Muscle of leg (tissue), 11 donors: ENCODE measurements around the gene PLA2G7. TPM values are rescaled to one million over a fixed set of nuclear protein-coding genes. Genes with fewer than 3 reads are reported as not detected.

Experiments used
- DNase-seq: peaks from one replicate; pipeline ENCODE4 v3.0.0; 2013
- H3K27ac ChIP-seq: one replicate; pipeline ENCODE4 v1.5.1; 2013; ENCODE audit warnings: mild to moderate bottlenecking, low read length, control low read depth
- H3K27me3 ChIP-seq: one replicate; pipeline ENCODE4 v1.6.1; 2013; ENCODE audit warnings: low read length; ENCODE audit not compliant: control insufficient read depth, insufficient read depth
- H3K36me3 ChIP-seq: one replicate; pipeline ENCODE4 v1.6.1; 2013; ENCODE audit warnings: low read length; ENCODE audit not compliant: control insufficient read depth, insufficient read depth
- H3K4me1 ChIP-seq: one replicate; pipeline ENCODE4 v1.6.1; 2013; ENCODE audit warnings: low read length; ENCODE audit not compliant: control insufficient read depth, insufficient read depth
- H3K4me3 ChIP-seq: one replicate; pipeline ENCODE4 v1.5.1; 2013; ENCODE audit warnings: low read length, control low read depth
- H3K9me3 ChIP-seq: replicated peaks from 2 replicates; pipeline ENCODE4 v1.6.1; 2013; ENCODE audit warnings: low read depth, low read length; ENCODE audit not compliant: control insufficient read depth
- WGBS: methylation state at CpG from one replicate; pipeline ENCODE4 v1.1.5; 2013; ENCODE audit warnings: missing lambda C conversion rate; ENCODE audit not compliant: insufficient coverage; 5-methylcytosine and 5-hydroxymethylcytosine counted together
- polyA plus RNA-seq, 8 donors: library from polyadenylated mRNA; unstranded; fragments of 120-200 nt; gene quantifications; one replicate each; pipeline versions ENCODE4 v1.2.1 to v1.2.3, GENCODE V29; 2013; ENCODE audit warnings: inconsistent platforms in 1 of 8, low replicate concordance in 1 of 8; ENCODE audit not compliant: insufficient read length in 8 of 8, insufficient read depth in 1 of 8
- total RNA-seq: library from RNA; stranded (reverse); fragments of 120-200 nt; gene quantifications from one replicate; pipeline ENCODE4 v1.2.4, GENCODE V29; 2013

PLA2G7 gene
- total and polyA plus RNA-seq, 9 donors = 0.75 to 1.7 (median 1.2) TPM

GRCh38 chr6:46690141-46690755, 44.9 kb downstream of the PLA2G7 start:
- peak overlapping the region; percentile 56 for H3K27ac ChIP-seq
- peak; percentile 68 for DNase-seq
- peaks cover 3% of the 10 kb centered on the region for H3K4me1 ChIP-seq
- peaks cover 4% of the 10 kb centered on the region for H3K9me3 ChIP-seq
- no peaks in the 10 kb centered on the region for H3K36me3 ChIP-seq
- no peak overlapping the region for H3K4me3 ChIP-seq
- no peaks in the 10 kb centered on the region for H3K27me3 ChIP-seq
- 71% methylated on average over 1 of the region's 2 CpGs for WGBS

DNA sequence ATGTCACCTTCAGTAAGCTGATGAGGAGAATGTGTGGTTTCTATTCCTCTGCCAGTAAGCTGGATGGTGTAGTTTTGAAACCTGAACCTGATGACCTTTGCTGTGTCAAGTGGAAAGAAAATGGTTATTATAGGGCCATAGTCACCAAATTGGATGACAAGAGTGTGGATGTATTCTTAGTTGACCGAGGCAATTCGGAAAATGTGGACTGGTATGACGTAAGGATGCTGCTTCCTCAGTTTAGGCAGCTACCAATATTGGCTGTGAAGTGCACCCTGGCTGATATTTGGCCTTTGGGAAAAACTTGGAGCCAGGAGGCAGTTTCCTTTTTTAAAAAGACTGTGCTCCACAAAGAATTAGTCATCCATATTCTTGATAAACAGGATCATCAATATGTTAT, 45.5 kb downstream of the PLA2G7 start:
- Histone ChIP-seq H3K4me1 (peaks cover 3% of the 10 kb centered on the region), H3K9me3 (peaks cover 4% of the 10 kb centered on the region), H3K4me3 (no peak overlapping the region), H3K27ac (peak overlapping the region; percentile 56), H3K27me3 (no peaks in the 10 kb centered on the region), H3K36me3 (no peaks in the 10 kb centered on the region)
- peak; percentile 2 for DNase-seq
- 71% methylated on average over 3 of the region's 3 CpGs for WGBS

DNA sequence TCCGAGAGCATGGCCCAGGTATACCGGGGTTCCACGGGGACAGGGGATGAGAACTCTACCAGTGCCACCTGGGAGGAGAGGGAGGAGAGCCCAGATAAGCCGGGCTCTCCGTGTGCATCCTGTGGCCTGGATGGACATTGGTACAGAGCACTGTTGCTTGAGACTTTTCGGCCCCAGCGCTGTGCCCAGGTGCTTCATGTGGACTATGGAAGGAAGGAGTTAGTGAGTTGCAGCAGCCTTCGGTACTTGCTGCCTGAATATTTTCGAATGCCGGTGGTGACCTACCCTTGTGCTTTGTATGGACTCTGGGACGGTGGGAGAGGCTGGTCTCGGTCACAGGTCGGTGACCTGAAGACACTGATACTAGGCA, 46.2 kb downstream of the PLA2G7 start:
- no peaks in the 10 kb centered on the region for H3K27me3 ChIP-seq
- WGBS = 95% methylated on average over 13 of the region's 13 CpGs
- no peak overlapping the region for H3K27ac ChIP-seq
- DNase-seq = no peak
- H3K4me3 ChIP-seq = no peak overlapping the region
- H3K36me3 ChIP-seq = no peaks in the 10 kb centered on the region
- peaks cover 3% of the 10 kb centered on the region for H3K4me1 ChIP-seq
- peaks cover 4% of the 10 kb centered on the region for H3K9me3 ChIP-seq

DNA sequence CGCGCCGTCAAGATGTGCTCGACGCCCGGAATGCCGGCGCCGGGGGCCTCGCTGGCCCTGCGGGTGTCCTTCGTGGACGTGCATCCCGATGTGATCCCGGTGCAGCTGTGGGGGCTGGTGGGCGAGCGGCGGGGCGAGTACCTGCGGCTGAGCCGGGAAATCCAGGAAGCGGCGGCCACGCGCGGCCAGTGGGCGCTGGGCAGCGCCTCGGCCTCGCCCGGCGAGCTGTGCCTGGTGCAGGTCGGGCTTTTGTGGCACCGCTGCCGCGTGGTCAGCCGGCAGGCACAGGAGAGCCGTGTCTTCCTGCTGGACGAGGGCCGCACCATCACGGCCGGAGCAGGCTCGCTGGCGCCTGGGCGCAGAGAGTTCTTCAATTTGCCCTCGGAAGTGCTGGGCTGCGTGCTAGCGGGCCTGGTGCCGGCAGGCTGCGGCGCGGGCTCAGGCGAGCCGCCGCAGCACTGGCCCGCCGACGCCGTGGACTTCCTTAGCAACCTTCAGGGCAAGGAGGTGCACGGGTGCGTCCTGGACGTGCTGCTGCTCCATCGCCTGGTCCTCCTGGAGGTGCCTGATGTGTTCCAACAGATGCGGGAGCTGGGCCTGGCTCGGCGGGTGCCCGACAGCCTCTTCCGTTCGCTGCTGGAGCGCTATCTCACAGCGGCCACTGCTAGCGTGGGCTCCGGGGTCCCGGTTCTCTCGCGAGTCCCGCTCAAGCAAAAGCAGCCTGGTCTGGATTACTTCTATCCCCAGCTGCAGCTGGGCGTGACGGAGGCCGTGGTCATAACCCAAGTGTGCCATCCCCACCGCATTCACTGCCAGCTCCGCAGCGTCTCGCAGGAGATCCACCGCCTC, 46.8 kb downstream of the PLA2G7 start:
- peaks cover 3% of the 10 kb centered on the region for H3K4me1 ChIP-seq
- WGBS = 93% methylated on average over 85 of the region's 85 CpGs
- no peak overlapping the region for H3K4me3 ChIP-seq
- peaks cover 4% of the 10 kb centered on the region for H3K9me3 ChIP-seq
- DNase-seq = no peak
- H3K27ac ChIP-seq = no peak overlapping the region
- H3K27me3 ChIP-seq = no peaks in the 10 kb centered on the region
- no peaks in the 10 kb centered on the region for H3K36me3 ChIP-seq

DNA sequence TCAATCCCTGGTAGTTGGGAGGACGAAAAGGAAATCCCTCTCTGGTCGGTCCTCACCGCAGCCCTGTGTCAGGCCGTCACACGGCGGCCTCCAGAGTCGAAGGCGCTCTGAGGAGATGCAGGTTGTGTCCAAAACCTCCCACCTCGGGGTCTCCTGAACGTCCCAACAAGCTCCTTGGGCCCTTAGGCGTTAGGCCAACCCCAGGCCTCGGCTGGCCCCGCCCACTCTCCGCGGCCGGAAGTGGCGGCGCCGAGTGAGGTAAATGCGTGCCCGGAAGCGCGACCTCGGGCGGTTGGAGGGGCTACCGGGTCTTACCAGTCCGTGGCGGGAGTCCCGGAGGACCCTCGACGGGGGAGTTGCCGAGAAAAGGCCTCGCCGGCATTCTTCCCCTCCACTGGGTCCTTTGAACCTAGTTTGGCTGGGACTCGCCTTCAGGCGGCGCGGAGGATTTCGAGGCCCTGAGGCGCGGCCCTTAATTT, 47.5 kb downstream of the PLA2G7 start, which contains the start of gene TDRD6:
Gene TDRD6 (plus strand): TSS at position 267 of the 479 bp plus-strand sequence. CDS start 244 bp downstream, outside the sequence.
- H3K4me1 ChIP-seq = peaks cover 3% of the 10 kb centered on the region
- H3K27me3 ChIP-seq = no peaks in the 10 kb centered on the region
- peaks cover 4% of the 10 kb centered on the region for H3K9me3 ChIP-seq
- H3K4me3 ChIP-seq = no peak within 1 kb of the TSS
- no peaks in the 10 kb centered on the region for H3K36me3 ChIP-seq
- no peak within 1 kb of the TSS for H3K27ac ChIP-seq
- DNase-seq = no peak
- WGBS = 90% methylated on average over 34 of the region's 41 CpGs

DNA sequence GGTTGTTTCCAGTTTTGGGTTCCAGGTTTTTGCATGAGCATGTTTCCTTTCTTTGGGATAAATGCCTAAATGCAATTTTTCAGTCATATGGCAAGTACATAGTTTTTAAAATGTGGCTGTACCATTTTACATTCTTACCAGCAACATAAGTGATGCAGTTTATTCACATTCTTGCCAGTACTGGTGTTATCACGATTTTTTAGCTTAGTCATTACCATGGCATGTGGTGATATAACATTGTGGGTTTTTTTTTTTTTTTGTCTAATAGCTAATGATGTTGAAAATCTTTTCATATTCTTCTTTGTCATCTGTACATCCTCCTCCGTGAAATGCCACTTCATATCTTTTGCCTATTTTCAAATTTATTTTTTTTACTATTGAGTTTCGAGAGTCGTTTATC, 50.4 kb downstream of the PLA2G7 start:
- H3K4me3 ChIP-seq = no peak overlapping the region
- peaks cover 4% of the 10 kb centered on the region for H3K9me3 ChIP-seq
- peaks cover 2% of the 10 kb centered on the region for H3K4me1 ChIP-seq
- H3K36me3 ChIP-seq = no peaks in the 10 kb centered on the region
- WGBS = no CpG with 5 or more reads among the region's 4 CpGs
- no peak overlapping the region for H3K27ac ChIP-seq
- no peak for DNase-seq
- no peaks in the 10 kb centered on the region for H3K27me3 ChIP-seq

- 14% methylated on average over 1 of the region's 4 CpGs for WGBS
- no peaks in the 10 kb centered on the region for H3K27me3 ChIP-seq
- peaks cover 2% of the 10 kb centered on the region for H3K36me3 ChIP-seq
- no peak overlapping the region for H3K4me3 ChIP-seq
- no peaks in the 10 kb centered on the region for H3K9me3 ChIP-seq
- no peak for DNase-seq
- no peaks in the 10 kb centered on the region for H3K4me1 ChIP-seq
- H3K27ac ChIP-seq = no peak overlapping the region
These were observed 57.9 kb downstream of the PLA2G7 start for GRCh38 chr6:46677314-46677654.

GRCh38 chr6:46676604-46677313, 58.4 kb downstream of the PLA2G7 start:
- Histone ChIP-seq H3K4me1 (no peaks in the 10 kb centered on the region), H3K4me3 (no peak overlapping the region), H3K27ac (no peak overlapping the region), H3K27me3 (no peaks in the 10 kb centered on the region), H3K36me3 (peaks cover 2% of the 10 kb centered on the region), H3K9me3 (no peaks in the 10 kb centered on the region)
- no peak for DNase-seq
- WGBS = 92% methylated on average over 2 of the region's 6 CpGs

GRCh38 chr6:46674410-46674809, 60.8 kb downstream of the PLA2G7 start:
- Histone ChIP-seq H3K27ac (no peak overlapping the region), H3K9me3 (no peaks in the 10 kb centered on the region), H3K27me3 (no peaks in the 10 kb centered on the region), H3K36me3 (peaks cover 2% of the 10 kb centered on the region), H3K4me1 (no peaks in the 10 kb centered on the region), H3K4me3 (no peak overlapping the region)
- no peak for DNase-seq
- no CpG with 5 or more reads among the region's 1 CpG for WGBS

- Histone ChIP-seq H3K4me3 (no peak overlapping the region), H3K4me1 (no peaks in the 10 kb centered on the region), H3K27ac (no peak overlapping the region), H3K9me3 (no peaks in the 10 kb centered on the region), H3K27me3 (no peaks in the 10 kb centered on the region), H3K36me3 (no peaks in the 10 kb centered on the region)
- no peak for DNase-seq
- 88% methylated on average over 1 of the region's 2 CpGs for WGBS
These were observed 67.8 kb downstream of the PLA2G7 start for GRCh38 chr6:46667377-46667776.
